DOHH2 (cell line): ENCODE measurements around the gene ABLIM3.

Experiments
- H3F3A ChIP-seq: fragments of 200-600 bp; sonication (generic), shearing (Covaris generic); 2 replicates; pipeline ENCODE4 v1.6.0; 2016; ENCODE audit warnings: antibody characterized with exemption, mild to moderate bottlenecking; ENCODE audit not compliant: control insufficient read depth, insufficient read depth
- H3K27ac ChIP-seq: fragments of 200-600 bp; sonication (generic); 2 replicates; pipeline ENCODE4 v1.5.1; 2014; ENCODE audit warnings: low read depth, mild to moderate bottlenecking, low read length, moderate library complexity
- H3K27me3 ChIP-seq: fragments of 200-600 bp; sonication (generic); 2 replicates; pipeline ENCODE4 v1.6.1; 2014; ENCODE audit warnings: mild to moderate bottlenecking, low read length, mixed read lengths; ENCODE audit not compliant: control insufficient read depth
- H3K36me3 ChIP-seq: fragments of 200-600 bp; sonication (generic); 2 replicates; pipeline ENCODE4 v1.6.1; 2014; ENCODE audit warnings: mild to moderate bottlenecking, low read length, moderate library complexity, mixed read lengths; ENCODE audit not compliant: control insufficient read depth
- H3K4me1 ChIP-seq: fragments of 200-600 bp; sonication (generic); 2 replicates; pipeline ENCODE4 v1.6.1; 2014; ENCODE audit warnings: mild to moderate bottlenecking, low read length, mixed read lengths; ENCODE audit not compliant: control insufficient read depth
- H3K4me2 ChIP-seq: fragments of 200-600 bp; sonication (generic); 2 replicates; pipeline ENCODE4 v1.6.0; 2014; ENCODE audit warnings: mild to moderate bottlenecking, low read length, moderate library complexity
- H3K4me3 ChIP-seq: fragments of 200-600 bp; sonication (generic); 2 replicates; pipeline ENCODE4 v1.5.1; 2014; ENCODE audit warnings: mild to moderate bottlenecking, low read length, mixed read lengths
- H3K79me2 ChIP-seq: fragments of 200-600 bp; sonication (generic); 2 replicates; pipeline ENCODE4 v1.6.1; 2014; ENCODE audit warnings: mild to moderate bottlenecking, low read length, mixed read lengths; ENCODE audit not compliant: control insufficient read depth
- H3K9me2 ChIP-seq: fragments of 200-600 bp; sonication (generic); replicated peaks from 2 replicates; pipeline ENCODE4 v1.6.1; 2014; ENCODE audit warnings: mild to moderate bottlenecking, low read length, mixed read lengths; ENCODE audit not compliant: control insufficient read depth
- H3K9me3 ChIP-seq: fragments of 200-600 bp; sonication (generic); 2 replicates; pipeline ENCODE4 v1.6.1; 2014; ENCODE audit warnings: antibody characterized with exemption, low read length, mixed read lengths; ENCODE audit not compliant: control insufficient read depth, insufficient read depth
- H4K20me1 ChIP-seq: fragments of 200-600 bp; sonication (generic); 2 replicates; pipeline ENCODE4 v1.6.0; 2014; ENCODE audit warnings: low read depth, mild to moderate bottlenecking, antibody characterized with exemption, low read length, moderate library complexity; ENCODE audit not compliant: control insufficient read depth, insufficient read depth
- EZH2phosphoT487 ChIP-seq: fragments of 200-600 bp; sonication (generic); IDR thresholded peaks from 2 replicates; pipeline ENCODE4 v1.6.1; 2017; ENCODE audit warnings: borderline replicate concordance, mild to moderate bottlenecking, antibody characterized with exemption, low read length, moderate library complexity, mixed read lengths
- TF ChIP-seq, protein P1 (sequence below): fragments of 200-600 bp; sonication (generic); IDR thresholded peaks from one replicate; pipeline ENCODE4 v1.5.1; 2014; ENCODE audit warnings: antibody characterized with exemption, mild to moderate bottlenecking, low read depth, low read length; ENCODE audit not compliant: poor library complexity, severe bottlenecking

ABLIM3 gene

DNA sequence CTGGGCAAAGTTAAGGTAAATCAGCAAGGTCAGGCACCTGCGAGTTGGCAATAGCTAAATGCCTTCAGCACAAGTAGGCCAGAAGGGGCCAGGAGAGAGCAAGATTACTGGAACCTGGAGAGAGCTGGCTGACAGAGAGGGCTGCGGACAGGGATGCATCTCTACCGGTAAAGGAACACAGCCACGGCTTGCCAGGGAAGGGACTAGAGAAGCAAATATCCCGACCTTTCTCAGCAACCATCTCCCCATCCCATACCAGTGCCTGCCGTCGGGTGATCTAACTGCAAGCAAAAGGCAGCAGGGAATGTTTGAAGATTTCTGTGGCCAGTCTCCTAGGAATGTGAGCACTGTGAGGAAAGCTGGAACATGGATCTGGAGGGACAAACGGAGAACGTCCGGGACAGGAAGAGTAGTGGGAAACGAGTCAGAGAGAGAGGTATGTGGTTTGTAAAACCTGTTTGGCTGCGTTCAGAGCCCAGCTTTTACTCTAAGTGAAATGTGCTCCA is 15.9 kb upstream of the ABLIM3 start:
- H3F3A ChIP-seq, result no peaks in the 10 kb centered on the region
- H3K9me2 ChIP-seq, result no peaks in the 10 kb centered on the region
- H3K4me1 ChIP-seq, result no peaks in the 10 kb centered on the region
- no peaks in the 10 kb centered on the region for H3K36me3 ChIP-seq
- H3K27me3 ChIP-seq, result peaks cover 2% of the 10 kb centered on the region; the same call in 1 of the 2 replicates
- H4K20me1 ChIP-seq, result no peaks in the 10 kb centered on the region
- no peak for TF ChIP-seq EZH2phosphoT487
- TF ChIP-seq, protein P1, sequence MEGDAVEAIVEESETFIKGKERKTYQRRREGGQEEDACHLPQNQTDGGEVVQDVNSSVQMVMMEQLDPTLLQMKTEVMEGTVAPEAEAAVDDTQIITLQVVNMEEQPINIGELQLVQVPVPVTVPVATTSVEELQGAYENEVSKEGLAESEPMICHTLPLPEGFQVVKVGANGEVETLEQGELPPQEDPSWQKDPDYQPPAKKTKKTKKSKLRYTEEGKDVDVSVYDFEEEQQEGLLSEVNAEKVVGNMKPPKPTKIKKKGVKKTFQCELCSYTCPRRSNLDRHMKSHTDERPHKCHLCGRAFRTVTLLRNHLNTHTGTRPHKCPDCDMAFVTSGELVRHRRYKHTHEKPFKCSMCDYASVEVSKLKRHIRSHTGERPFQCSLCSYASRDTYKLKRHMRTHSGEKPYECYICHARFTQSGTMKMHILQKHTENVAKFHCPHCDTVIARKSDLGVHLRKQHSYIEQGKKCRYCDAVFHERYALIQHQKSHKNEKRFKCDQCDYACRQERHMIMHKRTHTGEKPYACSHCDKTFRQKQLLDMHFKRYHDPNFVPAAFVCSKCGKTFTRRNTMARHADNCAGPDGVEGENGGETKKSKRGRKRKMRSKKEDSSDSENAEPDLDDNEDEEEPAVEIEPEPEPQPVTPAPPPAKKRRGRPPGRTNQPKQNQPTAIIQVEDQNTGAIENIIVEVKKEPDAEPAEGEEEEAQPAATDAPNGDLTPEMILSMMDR, result no peak
- no peak overlapping the region for H3K4me3 ChIP-seq
- H3K4me2 ChIP-seq, result no peak overlapping the region
- no peak overlapping the region for H3K27ac ChIP-seq
- H3K9me3 ChIP-seq, result no peaks in the 10 kb centered on the region
- H3K79me2 ChIP-seq, result no peaks in the 10 kb centered on the region

DNA sequence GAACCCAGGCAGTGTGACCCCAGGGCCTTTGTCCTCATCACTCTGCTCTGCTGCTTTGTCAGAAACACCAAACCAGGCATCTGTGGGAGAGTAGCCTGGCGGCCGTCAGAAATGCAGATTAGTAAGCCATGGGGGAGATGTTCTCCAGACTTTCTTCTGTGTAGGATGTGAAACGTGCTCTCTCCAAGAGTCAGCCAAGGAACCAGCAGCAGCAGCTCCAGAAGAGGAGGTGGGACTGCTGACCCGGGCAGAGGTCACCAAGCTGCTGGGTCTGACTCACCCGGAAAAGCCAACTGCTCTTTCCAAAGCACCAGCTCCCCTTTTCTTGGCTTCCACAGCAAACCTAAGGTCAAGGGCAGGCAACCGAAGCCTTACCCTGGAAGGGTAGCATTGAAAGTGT is 14.4 kb upstream of the ABLIM3 start:
- TF ChIP-seq, protein P1, result no peak
- no peak for TF ChIP-seq EZH2phosphoT487
- no peaks in the 10 kb centered on the region for H3K4me1 ChIP-seq
- no peaks in the 10 kb centered on the region for H4K20me1 ChIP-seq
- H3K36me3 ChIP-seq, result no peaks in the 10 kb centered on the region
- no peaks in the 10 kb centered on the region for H3F3A ChIP-seq
- H3K79me2 ChIP-seq, result no peaks in the 10 kb centered on the region
- no peaks in the 10 kb centered on the region for H3K9me2 ChIP-seq
- H3K27me3 ChIP-seq, result peaks cover 4% of the 10 kb centered on the region; the same call in 1 of the 2 replicates
- H3K4me3 ChIP-seq, result no peak overlapping the region
- H3K27ac ChIP-seq, result no peak overlapping the region
- H3K4me2 ChIP-seq, result no peak overlapping the region
- no peaks in the 10 kb centered on the region for H3K9me3 ChIP-seq

DNA sequence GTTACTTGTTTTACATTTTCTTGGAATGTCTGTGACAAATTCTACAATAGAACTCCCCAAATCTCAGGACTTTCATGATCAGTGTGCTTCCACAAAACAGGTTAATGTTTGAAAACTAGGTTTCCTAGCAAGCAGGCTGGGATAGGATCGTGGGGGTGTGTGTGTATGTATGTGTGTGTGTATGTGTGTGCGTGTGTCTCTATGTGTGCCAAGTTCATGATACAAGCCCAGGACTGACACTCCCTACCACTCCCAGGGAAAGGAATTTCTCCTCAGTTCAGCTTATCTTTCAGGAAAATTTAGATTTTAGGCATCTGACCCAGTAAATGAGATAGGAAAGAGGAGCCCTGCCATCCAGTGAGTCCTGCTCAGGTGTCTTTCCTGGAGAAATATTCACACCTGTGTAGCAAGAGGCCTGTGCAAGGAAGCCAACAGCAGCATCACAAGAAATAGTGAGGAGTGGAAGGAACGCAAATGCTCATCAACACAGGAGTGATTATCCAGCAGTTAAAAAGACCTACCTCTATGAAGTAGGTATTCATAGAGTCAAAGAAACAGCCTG is 13.8 kb upstream of the ABLIM3 start:
- no peak for TF ChIP-seq EZH2phosphoT487
- TF ChIP-seq, protein P1, result no peak

More for the DNA sequence above, 13.8 kb upstream of the ABLIM3 start:
- Histone ChIP-seq H3K4me2 (no peak overlapping the region), H3F3A (no peaks in the 10 kb centered on the region), H3K4me3 (no peak overlapping the region), H3K4me1 (no peaks in the 10 kb centered on the region), H3K27me3 (peaks cover 4% of the 10 kb centered on the region; the same call in 1 of the 2 replicates), H3K9me2 (no peaks in the 10 kb centered on the region), H3K36me3 (no peaks in the 10 kb centered on the region), H3K27ac (no peak overlapping the region), H3K79me2 (no peaks in the 10 kb centered on the region), H4K20me1 (no peaks in the 10 kb centered on the region), H3K9me3 (no peaks in the 10 kb centered on the region)
